NK-92 treated with Interleukin-12 subunit alpha and Interleukin-12 subunit beta, amount 100 ng/mL, for 24 hours (cell line): ENCODE measurements around the gene NEDD8.
A peak's percentile ranks its signal among the peaks of the same experiment; 100 is the strongest.

Experiments used
- DNase-seq: peaks from one replicate; lab custom pipeline; 2025; lab: John Stamatoyannopoulos, UW

Gene NEDD8

DNA sequence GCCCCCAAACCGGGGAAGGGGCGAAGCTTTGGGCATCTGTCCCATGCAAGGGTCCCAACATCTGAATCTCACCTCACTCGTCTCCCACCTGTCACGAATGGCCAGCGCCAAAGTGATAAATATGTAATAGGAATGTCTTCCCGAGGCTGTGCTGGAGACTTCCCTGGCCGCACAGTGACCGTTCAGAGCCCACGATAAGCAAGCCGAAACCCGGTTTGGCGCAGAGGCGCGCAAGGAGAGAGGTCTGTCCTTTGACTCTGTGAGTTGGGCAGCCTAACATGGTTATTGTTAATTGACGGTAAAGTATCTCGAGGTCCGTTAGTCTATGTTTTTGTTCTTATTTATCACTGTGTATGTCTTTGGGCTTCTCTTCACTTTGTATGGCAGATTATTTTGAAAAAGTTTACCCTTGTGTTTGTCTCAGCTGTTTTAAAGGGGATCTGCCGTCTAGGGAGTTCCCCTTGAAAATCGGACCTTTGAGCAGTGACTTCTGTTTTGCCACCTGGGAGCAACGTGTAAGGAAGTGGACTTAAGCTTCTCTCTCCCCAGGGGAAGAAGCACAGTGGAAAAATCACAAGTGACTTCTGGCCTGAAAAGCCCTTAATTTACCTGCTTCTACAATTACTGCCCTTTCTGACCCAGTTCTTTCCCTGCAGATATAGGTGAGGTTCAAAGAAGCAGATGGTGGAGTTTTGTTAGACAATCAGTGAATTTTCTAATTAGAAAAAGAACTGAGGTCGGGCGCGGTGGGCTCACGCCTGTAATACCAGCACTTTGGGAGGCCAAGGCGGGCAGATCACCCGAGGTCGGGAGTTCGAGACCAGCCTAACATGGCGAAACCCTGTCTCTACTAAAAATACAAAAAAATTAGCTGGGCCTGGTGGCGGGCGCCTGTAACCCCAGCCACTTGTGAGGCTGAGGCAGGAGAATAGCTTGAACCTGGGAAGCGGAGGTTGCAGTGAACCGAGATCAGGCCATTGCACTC, 35.8 kb downstream of the NEDD8 start:
- DNase-seq = no peak

DNA sequence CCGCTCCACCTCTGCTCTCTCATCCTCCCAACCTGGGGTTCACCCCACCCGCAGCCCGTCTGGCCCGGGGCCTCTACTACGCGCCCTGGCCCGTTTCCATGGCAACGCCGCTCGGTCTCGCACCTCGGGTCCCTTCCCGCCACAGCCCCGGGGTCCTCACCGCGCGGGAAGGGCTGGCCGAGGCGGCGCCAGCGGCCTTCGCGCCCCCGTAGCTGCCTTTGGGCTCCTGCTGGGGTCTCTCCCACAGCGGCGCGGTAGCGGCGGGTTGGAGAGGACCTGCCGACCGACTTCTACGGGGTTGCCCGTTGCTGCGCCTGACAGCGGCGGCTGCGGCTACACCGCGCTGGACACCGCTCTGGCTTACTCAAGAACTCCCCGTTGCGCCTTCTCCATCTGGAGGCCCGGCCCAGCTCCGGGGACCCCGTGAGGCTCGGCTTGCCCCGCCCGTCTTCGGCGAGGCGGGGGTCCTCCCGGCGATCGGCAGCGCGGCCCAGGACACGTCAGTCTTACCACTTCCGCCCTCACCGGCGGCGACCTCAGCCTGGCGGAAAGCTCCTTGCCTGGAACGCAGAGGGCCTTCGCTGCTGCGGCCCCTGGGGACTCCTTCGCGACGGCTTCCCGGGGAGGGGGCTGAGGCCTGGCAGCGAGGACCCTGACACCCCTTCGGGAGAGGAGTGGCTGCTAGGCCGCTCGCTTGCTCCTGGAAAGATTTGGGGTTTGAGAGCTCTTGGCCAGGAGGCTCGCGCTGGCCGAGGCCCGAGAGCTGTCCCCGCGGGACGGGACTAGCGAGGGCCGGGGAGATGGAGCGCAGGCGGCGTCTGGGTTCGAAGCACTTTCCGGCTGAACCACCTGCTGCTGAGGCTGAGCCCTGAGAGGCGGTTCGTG, 36.7 kb downstream of the NEDD8 start, which contains the start of gene TM9SF1:
Gene TM9SF1 (minus strand): TSS at position 256 of the 885 bp plus-strand sequence. CDS start 422 bp downstream, outside the sequence.
- DNase-seq = peak; percentile 86

- no peak for DNase-seq
Measured at GRCh38 chr14:24194873-24195185, 37.3 kb downstream of the NEDD8 start.

DNA sequence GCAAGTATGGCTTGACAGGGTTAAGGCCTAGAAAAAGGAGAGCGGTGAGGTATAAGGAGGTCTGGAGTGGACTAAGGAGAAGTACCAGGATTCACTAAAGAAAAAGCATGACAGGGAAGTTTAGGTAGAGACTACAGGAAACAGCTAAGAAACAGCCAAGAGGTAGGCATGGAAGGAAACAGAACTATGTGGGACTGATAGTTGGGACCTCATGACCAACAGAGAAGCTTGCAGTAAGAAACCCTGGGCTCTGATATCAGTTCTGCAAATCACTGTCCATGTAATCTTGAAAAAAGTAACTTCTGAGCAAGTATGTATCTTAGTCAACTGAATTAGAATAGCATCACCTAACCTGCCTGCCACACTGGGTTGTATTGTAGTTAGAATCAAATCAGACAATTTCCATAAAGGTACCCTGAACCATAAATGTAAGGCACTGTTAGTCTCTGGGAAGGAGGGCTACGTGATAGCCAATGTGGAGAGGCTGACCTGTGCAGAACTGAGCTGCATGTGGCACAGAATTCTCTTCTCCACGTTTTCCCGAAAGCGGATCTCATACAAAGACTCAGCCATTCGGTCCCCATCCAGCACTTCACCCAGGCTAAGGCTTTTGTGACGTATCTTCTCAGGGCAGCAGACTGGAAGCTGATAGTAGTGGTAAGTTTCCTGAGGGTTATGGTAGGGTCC, 37.8 kb downstream of the NEDD8 start:
- DNase-seq = no peak

DNA sequence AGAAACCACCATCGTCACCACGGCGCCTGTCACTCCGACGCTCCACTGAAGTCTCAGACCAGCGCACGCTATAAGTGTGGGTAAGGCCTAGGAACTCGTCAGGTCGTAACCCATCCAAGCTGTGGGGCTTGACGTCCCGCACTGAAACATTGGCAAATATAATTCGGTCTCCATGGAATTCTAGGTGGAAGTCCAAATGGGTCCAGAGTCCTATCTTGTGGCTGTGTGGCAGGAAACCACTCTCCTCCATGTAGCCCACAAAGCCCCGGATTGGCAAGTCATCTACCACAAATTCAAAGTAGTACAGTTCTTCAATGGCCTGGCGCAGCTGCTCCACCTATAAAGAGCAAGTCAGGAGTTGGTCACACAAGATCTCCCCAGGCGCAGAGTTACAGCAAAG, 39.2 kb downstream of the NEDD8 start:
- no peak for DNase-seq

- DNase-seq = no peak
Measured at GRCh38 chr14:24190416-24190815, 41.8 kb downstream of the NEDD8 start.

- DNase-seq = no peak
Measured at GRCh38 chr14:24189460-24189859, 42.7 kb downstream of the NEDD8 start.

- DNase-seq = no peak
Measured at GRCh38 chr14:24189059-24189375, 43.1 kb downstream of the NEDD8 start.

- DNase-seq = peak; percentile 95
Measured at GRCh38 chr14:24188251-24189058, 43.7 kb downstream of the NEDD8 start, which contains the start of gene IPO4. Gene IPO4 (minus strand): TSS chr14:24188816. CDS start chr14:24188787, 29 bp downstream.

GRCh38 chr14:24187539-24187915, 44.6 kb downstream of the NEDD8 start:
- DNase-seq = no peak

GRCh38 chr14:24186831-24187538, 45.2 kb downstream of the NEDD8 start:
- DNase-seq = no peak

DNA sequence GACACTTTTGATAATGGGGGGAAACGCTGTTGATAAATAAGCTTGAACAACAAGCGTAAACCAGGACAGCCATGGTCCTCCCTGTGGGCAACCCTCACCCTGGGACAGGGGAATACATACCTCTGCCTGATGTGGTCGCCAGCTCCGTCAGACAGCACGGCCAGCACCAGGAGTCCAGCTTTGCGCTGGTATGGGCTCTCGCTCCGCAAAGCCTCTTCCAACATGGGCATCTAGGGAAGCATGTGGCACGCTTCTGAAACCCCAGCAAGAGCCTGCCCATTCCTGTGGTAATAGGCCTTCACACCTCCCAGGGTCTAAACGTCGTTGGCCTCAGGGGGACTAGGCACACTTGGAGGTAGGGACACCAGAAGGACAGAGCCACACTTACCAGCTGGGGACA, 46.4 kb downstream of the NEDD8 start:
- DNase-seq = no peak

DNA sequence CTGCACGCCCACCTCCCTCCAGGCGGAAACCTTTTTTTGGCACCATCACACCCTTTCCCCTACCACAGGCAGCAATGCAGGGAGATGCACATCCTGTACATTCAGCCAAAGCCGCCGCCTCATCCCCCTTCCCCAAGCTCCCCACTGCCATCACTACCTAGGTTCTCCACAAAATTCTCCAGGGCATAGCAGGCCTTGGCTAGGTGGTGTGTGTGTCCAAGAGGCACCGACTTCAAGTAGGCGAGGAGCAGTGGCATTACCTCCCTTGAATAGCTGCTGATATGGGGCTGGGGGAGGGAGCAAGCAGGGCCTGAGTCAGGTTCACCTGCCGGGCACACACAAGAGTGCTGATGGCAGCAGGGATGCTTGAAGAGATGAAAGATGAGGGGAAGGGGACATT, 47.1 kb downstream of the NEDD8 start:
- DNase-seq = no peak

DNA sequence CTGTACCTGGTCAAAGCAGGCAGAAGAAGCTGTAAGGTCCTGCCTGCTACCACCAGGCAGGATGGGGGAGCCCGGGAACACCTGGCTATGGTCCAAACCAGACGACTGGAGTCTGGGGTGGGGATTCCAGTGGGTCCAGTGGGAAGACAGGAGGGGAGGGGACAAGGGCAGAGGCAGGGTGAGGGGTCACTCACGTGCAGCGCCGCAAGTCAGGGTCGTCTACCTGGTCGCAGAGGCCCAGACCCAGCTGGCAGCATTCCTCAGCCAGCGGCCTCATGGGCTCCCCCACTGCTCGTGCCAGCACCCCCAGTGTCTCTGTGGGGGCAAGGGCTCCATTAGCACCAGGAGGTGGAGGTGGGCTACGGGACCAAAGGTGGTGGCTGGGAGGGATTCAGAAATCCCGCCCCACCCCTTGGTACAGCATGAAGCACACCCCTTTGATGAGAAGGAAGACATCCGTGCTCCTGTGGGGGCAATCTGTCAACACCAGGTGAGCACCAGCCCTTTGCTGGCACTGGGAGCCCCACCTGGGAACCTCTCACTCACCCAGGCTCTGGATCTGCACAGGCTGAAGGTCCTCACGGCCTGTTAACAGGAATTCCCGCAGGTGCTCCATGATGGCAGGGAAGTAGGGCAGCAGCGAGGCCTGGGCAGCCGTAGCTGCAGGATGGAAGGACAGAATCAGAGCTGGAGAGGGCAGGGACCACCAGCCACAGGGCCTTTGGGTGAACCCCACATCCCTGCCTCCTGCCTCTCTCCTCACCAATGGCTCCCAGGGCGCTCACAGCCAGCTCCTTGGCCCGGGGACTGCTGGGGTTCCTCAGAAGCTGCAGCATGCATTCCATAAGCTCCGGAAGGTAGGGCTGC, 47.8 kb downstream of the NEDD8 start:
- no peak for DNase-seq

- no peak for DNase-seq
Measured at GRCh38 chr14:24183014-24183481, 49.1 kb downstream of the NEDD8 start.

DNA sequence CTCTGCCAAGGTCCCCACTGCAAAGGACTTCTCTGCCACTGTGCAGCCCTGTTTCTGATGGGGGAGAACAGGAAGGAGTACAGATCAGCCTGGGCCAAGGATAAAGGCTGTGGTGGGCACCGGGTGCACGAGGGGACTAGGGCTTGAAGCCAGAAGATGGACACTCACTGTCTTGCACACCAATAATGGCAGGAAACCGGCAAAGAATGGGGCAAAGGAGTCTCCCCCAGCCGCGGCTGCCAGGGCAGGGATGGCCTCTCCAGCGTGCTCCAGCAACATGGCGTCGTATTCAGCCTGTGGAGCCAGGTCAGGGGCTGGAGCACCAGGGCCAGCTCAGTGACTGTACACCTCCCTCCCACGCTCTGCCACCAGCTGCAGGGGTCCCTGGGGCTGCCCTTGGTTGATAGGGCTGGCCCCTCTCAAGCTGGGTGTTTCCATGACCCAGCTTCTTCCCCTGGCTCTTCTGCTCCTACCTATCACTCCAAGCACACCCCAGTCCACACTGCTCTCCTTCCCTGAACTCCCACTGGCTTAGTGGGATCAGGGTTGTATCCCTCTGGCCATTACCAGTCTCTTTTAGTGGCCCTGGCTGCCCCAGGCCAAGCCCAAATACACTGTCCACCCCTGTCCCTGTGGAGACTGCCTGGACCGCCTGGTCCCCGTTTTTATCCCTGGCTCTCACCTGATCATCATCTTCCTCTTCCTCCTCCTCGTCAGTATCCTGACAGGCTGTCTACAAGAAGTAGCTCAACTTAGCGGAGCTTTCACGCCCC, 49.9 kb downstream of the NEDD8 start:
- no peak for DNase-seq

- DNase-seq = no peak
Measured at GRCh38 chr14:24181371-24182077, 50.6 kb downstream of the NEDD8 start.
